CD4-positive, alpha-beta T cell treated with Interleukin-17A for 1 hour (primary cell): ENCODE data around the gene RAB39A.
A peak's percentile ranks its signal among the peaks of the same experiment; 100 is the strongest.
"Not testable (repeated sequence)": the region's sequence is repeated elsewhere in the genome, so short reads cannot be mapped to it uniquely, and the experiment has no call there.

Source experiments
- DNase-seq: peaks from one replicate; pipeline ENCODE4 v3.0.0-alpha.2; 2020

Gene RAB39A

GRCh38 chr11:107928046-107928766 lies at the start of gene RAB39A:
Gene RAB39A (plus strand): TSS chr11:107928448. CDS start chr11:107928569, 121 bp downstream.
- peak; percentile 83 for DNase-seq

- DNase-seq, result not testable (repeated sequence)
Observed at GRCh38 chr11:107881471-107881870, 46.8 kb upstream of the RAB39A start.

- no peak for DNase-seq
Observed at GRCh38 chr11:107882095-107882820, 46.0 kb upstream of the RAB39A start.

- peak; percentile 33 for DNase-seq
Observed at GRCh38 chr11:107898270-107898669, 30.0 kb upstream of the RAB39A start.

GRCh38 chr11:107908211-107908610 lies 20.0 kb upstream of the RAB39A start:
- DNase-seq, result no peak

- not testable (repeated sequence) for DNase-seq
Observed at GRCh38 chr11:107912415-107912814, 15.8 kb upstream of the RAB39A start.

GRCh38 chr11:107915229-107915628 lies 13.0 kb upstream of the RAB39A start:
- no peak for DNase-seq

GRCh38 chr11:107916671-107917241 lies 11.5 kb upstream of the RAB39A start:
- no peak for DNase-seq

GRCh38 chr11:107921997-107922396 lies 6.3 kb upstream of the RAB39A start:
- no peak for DNase-seq

- not testable (repeated sequence) for DNase-seq
Observed at GRCh38 chr11:107923519-107923918, 4.7 kb upstream of the RAB39A start.

- no peak for DNase-seq
Observed at GRCh38 chr11:107924306-107924705, 3.9 kb upstream of the RAB39A start.

- no peak for DNase-seq
Observed at GRCh38 chr11:107927559-107927958, 689 bp upstream of the RAB39A start.

GRCh38 chr11:107928767-107929507 lies 689 bp downstream of the RAB39A start:
- no peak for DNase-seq

GRCh38 chr11:107929611-107930200 lies 1.5 kb downstream of the RAB39A start:
- DNase-seq, result peak; percentile 10

- DNase-seq, result no peak
Observed at GRCh38 chr11:107931206-107931605, 3.0 kb downstream of the RAB39A start.

- no peak for DNase-seq
Observed at GRCh38 chr11:107947904-107948303, 19.7 kb downstream of the RAB39A start.

- not testable (repeated sequence) for DNase-seq
Observed at GRCh38 chr11:107948328-107948727, 20.1 kb downstream of the RAB39A start.

- no peak for DNase-seq
Observed at GRCh38 chr11:107951155-107951554, 22.9 kb downstream of the RAB39A start.

- DNase-seq, result no peak
Observed at GRCh38 chr11:107953446-107953845, 25.2 kb downstream of the RAB39A start.

GRCh38 chr11:107956543-107956942 lies 28.3 kb downstream of the RAB39A start:
- no peak for DNase-seq

GRCh38 chr11:107957109-107957588 lies 28.9 kb downstream of the RAB39A start:
- DNase-seq, result no peak

- DNase-seq, result no peak
Observed at GRCh38 chr11:107961480-107961879, 33.2 kb downstream of the RAB39A start.

GRCh38 chr11:107962181-107962580 lies 33.9 kb downstream of the RAB39A start:
- DNase-seq, result no peak
